GM18507 (cell line): Measurements from ENCODE around the gene CDC42EP4.
"Not testable (repeated sequence)": the region's sequence is repeated elsewhere in the genome, so short reads cannot be mapped to it uniquely, and the experiment has no call there.

ENCODE experiments used
- DNase-seq: peaks from one replicate; pipeline ENCODE4 v3.0.0; 2011; ENCODE audit warnings: low read depth; ENCODE audit not compliant: insufficient read length; ENCODE audit errors: extremely low spot score
- FAIRE-seq: peaks from 2 replicates; lab custom pipeline; 2011; peaks lifted over from hg19 to GRCh38; lab: Jason Lieb, UNC

CDC42EP4 gene

DNA sequence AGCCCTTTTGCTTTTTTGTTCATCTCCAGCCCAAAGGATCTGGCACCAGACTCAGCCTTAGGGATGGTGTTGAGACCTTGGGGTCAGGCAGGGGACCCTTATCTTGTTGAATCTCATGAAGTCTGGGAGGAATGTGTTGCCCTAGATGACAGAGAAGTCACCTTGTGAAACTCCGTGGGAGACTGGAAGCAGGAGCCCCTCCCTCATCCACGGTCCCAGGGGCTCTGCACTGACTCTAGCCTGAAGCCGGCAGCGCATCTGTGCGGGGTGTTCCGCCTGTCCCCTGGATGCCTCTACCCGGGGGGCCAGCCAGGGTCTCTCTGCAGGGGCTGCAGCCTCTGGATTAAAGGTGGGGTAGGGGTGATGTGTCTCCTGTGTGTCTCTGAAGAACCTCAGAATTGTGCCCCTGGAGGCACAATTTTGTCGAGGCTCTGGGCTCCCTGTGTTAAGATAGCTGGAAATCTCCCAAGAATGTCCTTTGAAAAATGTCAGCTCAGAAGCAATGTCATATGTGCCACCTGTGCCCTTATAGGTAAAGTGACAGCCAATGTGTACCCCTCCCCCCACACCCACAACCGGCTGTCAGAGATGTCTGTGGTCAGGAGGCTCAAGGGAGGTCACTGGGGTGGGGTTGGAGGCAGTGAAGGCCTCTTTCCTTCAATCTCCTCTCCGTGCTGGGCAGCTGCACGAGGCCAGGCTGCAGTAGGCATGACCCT is 32.1 kb upstream of the CDC42EP4 start:
- DNase-seq (no peak), FAIRE-seq (no peak)

DNA sequence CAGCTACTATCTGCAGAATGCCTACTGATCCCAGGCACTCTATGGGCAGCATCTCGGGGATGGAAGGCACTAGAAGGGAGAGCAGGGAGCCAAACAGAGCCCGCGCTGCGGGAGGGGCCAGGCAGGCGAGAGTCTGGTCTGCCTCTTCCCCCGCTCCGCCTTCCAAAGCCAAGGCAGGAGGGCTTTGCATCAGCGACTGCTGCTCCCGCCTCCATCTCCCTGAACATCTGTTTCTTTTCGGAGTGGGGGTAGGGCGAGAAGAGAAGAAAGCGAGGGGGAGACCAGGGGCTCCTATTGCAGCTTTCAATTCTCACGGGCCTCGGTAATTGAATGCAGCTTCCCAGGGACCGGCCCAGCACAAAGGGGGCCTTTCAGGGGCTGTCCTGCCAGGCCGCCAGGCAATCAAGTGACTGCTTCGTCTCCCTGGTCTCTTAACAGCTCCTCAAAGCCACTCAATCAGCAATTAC is 31.4 kb upstream of the CDC42EP4 start:
- no peak for FAIRE-seq

DNA sequence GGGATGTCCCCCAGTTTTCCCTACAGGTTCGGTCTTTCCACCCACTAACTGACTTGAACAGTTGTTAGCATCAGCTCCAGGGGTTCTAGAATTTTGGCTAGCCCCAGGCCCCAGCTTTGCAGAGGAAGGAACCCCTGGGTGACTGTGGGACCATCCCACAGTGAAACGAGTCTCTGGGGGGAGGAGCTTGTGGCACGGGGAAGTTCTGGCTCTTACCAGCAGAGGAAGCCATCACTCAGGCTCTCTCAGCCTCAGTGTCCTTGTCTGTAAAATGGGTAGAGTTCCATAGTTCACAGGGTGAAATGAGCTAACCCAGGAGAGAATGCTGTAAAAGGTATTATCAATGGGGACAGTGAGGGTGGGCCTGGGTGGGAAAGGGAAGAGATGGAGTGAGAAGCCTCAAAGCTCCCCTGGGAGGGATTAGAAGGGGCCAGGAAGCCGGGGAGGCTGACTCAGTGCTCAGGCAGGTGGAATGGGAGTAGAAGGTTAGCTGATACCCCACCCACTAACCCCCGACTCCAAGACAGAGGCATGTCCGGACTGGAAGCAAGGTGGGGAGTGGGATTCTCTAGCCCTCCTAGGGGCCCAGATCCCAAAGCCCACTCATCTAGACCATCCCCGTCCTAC is 30.9 kb upstream of the CDC42EP4 start:
- FAIRE-seq (no peak), DNase-seq (no peak)

More for the DNA sequence above, 31.4 kb upstream of the CDC42EP4 start:
- no peak for DNase-seq

DNA sequence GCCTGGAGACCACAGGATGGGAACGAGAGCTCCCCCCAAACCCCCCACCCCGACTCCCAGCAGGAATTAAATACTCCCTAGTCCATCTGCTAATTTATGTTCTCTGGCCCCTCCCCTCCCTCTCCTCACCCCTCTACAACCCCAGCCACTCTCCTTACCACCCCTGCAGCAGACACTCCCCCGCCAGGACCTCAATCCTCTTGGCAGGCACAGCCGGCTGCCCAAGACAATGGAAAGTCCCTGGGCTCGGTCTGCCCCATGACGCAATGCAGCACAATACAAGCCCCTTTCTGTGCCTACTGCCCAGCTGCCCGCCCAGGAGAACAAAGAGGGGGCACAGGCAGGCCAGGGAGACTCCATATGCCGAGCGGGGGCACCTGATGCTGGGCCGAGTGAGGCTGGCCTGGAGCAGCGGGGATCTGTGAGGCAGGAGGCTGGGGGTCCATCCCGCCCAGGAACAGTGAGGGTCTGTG is 30.3 kb upstream of the CDC42EP4 start:
- no peak for DNase-seq
- FAIRE-seq: no peak

DNA sequence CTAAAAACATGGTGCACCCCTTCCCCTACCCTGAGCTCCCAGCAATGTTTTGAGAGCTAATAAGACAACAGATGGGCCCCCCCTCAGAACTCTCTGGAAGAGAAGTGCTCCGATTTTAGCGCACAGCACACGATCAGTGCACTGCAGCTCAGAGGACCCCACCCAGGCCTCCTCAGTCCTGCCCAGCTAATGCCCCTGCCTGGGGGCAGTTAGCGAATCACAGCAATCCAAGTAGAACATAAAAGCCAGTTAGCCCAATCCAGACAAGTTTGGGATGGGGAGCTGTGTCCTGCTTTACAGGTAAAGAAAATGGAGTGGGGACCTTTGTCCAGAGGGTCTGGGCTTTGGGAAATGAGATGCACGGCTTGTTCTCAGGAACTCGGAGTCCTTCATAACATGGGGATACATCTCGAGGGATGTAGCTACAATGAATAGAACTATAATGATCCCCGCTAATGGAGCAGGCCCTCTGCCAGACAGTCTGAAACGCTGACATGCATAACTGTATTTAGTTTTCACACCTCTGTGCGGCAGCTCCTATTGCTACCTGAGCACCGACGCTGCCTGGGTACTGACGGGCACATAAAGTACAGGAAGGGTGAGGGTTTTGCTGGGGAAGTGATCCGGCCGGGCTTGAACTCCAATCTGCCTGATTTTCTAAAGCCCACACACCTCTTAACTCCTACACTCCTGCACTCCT is 29.7 kb upstream of the CDC42EP4 start:
- no peak for DNase-seq
- no peak for FAIRE-seq

DNA sequence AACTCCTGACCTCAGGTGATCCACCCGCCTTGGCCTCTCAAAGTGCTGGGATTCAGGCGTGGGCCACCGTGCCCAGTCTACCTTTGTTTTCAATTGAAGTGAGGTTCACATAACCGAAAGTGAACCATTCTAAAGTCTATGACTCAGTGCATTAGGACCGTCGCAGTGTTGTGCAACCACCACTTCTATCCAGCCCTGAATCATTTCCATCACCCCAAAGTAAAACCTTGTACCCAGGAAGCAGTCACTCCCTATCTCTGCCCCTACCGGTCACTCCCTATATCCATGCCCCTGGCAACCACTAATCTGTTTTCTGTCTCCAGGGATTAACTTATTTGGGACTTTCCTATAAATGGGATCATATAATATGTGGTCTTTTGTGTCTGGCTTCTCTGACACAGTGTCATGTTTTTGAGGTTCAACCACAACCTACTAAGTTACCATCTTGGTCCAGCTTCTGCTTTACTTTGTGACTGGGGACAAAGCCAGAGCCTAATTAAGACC is 28.3 kb upstream of the CDC42EP4 start:
- no peak for DNase-seq
- no peak for FAIRE-seq

DNA sequence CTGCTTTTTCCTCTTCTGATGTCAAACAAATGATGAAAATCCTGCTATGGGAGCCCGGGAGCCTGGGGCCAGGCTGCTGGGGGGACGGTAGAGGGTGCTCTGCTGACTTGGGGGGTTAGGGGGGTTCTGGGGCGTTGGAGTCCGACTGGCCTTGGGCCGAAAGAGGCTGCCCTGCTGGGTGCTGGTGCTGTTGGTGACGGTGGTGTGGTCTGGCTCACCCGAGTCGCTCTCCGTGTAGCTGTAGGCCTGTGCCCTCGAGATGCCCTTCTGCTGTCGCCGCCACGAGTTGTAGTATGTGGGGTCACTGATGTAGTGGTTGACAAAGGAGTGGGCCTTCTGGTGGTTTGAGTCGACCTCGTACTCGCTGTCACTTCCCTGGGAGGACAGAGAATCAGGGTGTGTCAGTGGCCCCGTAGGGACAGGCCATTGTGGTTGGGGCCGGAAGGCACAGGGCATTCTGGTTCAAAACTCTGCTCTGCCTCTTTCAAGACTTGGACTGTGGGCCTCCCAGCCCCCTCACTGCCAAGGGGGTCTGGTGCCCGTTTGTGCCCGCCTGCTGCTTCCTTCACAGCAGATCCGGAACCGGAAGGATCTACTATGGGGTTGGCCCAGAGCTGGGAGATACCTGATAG is 26.9 kb upstream of the CDC42EP4 start:
- no peak for FAIRE-seq
- no peak for DNase-seq

DNA sequence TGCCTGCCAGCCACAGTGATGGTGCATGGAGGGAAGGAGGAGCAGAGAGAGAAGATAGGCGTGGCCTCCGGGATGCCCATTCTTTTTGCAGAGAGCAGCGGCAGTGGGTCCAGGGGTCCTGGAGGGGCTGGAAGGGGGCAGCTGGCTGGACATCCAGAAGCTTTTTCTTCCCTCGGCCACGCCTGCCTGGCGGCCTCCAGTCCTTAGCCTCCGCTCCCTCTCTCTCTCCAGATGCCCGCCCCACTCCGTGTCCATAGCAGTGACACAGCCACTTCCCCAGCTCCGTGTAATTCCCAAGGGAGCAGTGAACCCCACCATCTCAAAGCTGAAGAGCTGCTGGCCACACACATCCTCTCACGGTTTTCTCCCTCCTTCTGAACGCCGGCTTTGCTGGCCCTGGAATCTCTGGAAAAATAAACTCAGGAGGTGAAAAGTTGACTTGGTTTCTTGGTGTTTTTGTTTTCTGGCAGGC is 26.3 kb upstream of the CDC42EP4 start:
- FAIRE-seq: no peak
- no peak for DNase-seq

DNA sequence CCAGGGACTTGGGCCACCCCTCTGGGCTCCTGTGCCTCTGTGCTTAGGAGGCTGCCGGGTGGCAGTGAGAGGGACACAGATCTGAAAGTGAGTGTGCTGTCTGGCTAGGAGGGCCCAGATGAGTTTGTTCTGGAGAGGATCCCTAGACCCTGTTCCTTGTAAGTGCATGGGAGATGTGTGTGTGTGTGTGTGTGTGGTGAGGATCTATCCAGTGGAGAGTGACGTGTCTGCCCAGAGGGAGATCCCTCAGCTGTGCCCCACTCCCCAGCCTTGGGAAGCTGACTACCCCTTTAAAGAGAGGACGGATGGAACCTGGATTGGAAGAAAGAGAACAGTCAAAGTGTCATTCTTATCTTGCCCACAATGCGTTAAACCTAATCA is 25.5 kb upstream of the CDC42EP4 start:
- FAIRE-seq: no peak
- no peak for DNase-seq

DNA sequence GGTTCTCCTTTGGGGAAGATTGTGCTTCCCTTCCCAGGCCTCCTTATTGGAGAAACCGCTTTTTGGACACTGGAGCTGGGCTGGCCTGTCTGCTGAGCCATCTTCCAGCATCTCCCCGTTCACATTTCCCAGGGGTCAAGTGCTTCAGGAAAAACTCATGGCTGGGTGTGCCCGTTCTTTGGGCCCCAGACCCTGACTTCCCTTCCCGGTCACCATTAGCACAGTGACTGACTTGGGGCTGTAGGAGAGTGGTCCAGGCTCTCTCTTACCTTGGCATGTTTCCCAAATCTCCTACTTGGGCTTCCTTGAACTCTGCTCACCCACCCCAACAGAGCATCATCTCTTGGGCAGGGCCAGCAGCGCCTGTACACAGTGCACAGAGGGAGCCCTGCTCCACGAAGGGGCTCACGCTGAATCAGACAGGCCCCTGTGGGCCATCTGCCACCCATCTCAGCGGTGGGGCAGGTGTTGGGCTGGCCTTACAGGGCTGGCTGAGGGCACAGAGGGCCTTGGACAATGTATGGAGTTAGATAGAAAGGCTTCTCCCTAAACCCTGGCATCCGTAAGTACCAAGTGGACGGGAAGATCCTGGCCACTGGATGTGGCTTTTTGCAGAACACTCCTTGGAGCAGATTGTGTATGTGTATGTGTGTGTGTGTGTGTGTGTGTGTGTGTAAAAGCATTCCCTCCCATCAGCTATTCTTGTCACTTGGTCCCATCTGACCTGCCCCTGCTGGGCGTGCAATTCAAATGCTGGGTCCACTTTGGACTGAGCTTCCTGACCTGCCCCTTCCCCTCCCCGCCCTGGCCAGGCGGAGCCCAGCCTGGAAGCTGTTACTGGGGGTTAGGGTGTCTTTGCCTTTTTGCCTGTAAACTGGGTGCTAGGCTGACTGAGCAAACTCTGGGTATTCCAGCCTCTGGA is 24.9 kb upstream of the CDC42EP4 start:
- DNase-seq (no peak), FAIRE-seq (no peak)

DNA sequence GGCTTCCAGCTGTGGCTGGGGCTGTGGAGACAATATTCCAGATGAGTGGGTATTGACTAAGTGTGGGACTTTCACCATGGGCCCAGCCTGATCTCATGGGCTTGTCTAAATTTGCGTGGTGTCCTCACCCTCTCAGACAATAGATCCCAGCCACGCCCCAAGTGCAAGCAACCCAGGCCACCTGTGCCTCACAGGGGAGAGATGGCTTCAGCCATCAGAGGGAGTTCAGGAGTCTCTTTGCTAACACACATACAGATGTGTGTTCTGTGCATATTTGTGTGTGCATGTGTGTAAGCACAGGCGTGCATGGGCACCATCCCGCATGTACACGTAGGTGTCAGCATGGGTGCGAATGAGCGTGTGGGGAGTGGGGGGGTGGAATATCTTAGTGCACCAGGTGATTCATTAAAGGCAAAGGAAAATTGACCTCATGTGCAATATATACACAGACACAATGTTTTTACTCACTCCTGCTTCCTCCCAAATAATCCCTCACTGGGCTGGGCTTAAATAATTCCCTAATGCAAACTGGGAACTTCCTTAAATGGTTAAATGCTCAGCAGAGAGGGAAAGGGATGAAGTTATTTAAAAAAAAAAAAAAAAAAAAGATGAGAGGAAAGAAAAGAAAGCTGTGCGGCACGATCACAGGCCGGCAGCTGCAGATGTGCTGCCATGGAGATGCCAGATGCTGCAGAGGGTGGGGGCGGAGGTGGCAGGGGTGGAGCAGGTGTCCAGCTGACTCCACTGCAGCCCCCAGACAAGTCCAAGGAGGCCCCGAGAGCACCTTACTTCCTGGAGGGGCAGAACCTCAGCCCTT is 24.0 kb upstream of the CDC42EP4 start:
- DNase-seq (no peak), FAIRE-seq (no peak)

DNA sequence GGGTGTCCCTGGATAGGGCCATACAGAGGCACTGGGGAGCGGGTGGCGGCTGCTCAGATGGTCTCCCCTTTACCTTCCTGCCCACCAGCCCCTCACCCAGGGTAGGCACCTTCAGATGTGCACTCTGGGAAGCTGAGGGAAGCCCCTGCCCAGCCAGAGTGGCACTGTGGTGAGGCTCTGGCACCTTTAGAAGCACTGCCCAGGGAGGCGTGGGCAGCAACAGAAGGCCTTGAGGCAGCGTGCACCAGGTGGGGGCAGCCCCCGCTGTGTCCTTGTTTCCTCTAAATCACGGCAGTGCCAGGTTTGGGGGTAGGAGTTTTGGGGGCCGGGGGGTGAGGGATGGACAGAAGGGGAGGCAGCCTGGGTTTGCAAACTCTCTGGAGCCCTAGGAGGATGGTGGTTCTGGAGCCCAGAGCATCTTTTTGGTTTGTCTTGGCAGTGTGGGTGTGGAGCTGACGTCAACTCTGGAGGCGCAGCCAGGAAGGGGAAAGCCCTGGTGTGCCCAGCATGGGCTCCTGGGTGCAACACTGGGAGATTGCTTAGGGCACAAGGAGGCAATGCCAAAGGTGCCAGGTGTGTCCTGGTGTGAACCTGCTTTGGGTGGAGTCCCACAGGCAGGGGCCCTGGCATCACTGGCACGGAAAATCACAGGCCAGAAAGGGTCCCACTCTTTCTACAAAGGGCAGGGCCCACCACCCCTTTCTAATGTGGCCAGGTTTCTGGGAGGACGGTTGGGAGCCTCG is 23.1 kb upstream of the CDC42EP4 start:
- DNase-seq: no peak
- FAIRE-seq: no peak

DNA sequence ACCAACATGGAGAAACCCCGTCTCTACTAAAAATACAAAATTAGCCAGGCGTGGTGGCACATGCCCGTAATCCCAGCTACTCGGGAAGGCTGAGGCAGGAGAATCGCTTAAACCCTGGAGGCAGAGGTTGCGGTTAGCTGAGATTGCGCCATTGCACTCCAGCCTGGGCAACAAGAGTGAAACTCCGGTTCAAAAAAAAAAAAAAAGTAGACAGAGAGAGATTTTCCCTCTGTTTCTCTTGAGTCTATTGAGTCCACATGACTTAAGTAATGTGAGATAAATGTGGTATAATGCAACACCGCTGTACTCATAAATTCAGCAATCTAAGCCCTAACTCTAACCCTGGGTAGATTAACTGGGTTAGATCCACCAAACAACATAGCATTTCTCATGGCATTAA is 21.6 kb upstream of the CDC42EP4 start:
- not testable (repeated sequence) for DNase-seq

DNA sequence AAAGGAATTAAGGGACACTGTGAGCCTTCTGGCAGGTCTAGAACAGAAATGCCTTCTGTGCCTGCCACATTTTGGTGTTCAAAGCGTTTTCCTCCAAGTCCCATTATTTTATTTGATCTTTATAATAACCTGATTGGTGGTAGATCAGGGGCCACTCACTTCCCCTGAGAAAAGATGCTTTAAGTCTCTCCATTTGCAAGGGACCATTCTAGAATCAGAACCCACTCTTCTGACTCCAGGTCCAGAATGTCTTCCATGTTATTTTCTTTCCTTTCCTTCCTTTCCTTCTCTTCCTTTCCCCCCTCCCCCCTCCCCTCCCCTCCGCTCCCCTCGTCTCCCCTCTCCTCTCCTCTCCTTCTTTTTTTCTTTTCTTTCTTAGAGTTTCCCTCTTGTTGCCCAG is 19.3 kb upstream of the CDC42EP4 start:
- FAIRE-seq (no peak), DNase-seq (no peak)

More for the DNA sequence above, 21.6 kb upstream of the CDC42EP4 start:
- FAIRE-seq: not testable (repeated sequence)

DNA sequence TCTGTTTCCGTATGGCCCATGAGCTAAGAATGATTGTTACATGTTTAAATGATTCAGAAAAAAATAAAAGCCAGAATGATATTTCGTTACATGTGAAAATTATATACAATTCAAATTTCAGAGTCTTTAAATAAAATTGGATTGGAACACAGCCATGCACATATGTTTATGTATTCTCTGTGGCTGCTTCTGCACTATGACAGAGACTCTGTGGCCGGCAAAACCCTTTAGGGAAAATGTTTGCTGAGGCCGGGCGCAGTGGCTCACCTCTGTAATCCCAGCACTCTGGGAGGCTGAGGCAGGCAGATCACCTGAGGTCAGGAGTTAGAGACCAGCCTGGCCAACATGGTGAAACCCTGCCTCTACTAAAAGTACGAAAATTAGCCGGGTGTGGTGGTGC is 15.9 kb upstream of the CDC42EP4 start:
- no peak for DNase-seq
- FAIRE-seq: no peak

DNA sequence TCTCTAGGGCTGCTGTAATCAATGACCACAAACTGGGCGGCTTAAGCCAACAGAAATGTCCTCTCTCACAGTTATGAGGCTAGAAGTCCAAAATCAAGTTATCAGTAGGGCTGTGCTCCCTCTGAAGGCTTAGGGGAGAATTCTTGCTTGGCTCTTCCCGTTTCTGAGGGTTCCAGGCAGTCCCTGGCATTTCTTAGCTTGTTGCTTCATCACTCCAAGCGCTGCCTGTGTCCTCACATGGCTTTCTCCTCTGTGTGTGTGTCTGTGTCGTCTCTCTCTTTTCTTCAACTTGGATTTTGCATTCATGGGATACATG is 13.7 kb upstream of the CDC42EP4 start:
- DNase-seq (no peak), FAIRE-seq (no peak)

DNA sequence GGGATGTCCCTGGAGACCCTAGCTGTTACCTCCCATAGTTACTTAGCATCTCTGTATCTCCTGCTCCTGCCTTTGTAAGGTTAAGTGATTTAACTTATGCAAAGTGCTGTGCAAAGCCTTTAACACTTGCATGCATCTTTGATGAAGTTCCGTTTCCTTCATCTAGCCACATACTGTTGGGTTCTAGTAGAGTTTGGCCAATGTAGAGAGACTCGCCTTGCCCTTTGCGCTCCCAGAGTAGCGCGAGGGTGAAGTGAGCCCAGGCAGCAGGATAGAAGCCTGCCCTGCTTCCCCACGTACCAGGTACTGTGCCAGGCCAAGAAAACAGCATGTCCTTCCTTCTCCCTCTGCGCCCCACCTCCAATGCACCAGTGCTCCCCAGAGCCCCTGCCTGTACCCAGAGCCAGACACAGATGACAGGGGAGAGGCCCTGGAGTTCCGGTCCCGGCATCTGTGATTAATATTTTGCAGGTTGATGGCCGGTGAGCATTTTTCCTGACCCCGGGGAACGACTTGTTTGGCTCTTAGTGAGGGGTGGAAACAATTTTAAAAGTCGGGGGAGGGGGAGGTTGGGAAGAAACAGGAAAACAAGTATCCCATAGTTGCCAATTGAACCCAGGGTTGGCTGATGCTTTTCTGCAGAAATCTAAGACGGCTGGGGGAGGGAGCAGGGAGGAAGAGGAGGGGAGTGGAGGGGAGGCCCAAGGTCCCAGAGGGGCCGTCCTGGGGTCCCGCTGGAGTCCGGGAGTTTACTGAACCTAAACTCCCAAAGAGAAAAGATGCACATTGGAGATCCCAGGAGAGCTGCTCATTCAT is 13.1 kb upstream of the CDC42EP4 start:
- DNase-seq (no peak), FAIRE-seq (no peak)
